HL-60 (cell line): Measurements from ENCODE around the gene SUN2.

ENCODE experiments used
- CTCF ChIP-seq: IDR thresholded peaks from one replicate; pipeline ENCODE4 v1.5.1; 2011; ENCODE audit warnings: low read length, control low read depth, inconsistent platforms; ENCODE audit not compliant: insufficient read depth
- POLR2AphosphoS5 ChIP-seq: IDR thresholded peaks from 2 replicates; pipeline ENCODE4 v1.6.1; 2012; ENCODE audit warnings: low read depth
- SPI1 ChIP-seq: IDR thresholded peaks from 2 replicates; pipeline ENCODE4 v1.6.1; 2012; ENCODE audit warnings: low read depth, mild to moderate bottlenecking, borderline replicate concordance

GRCh38 chr22:38720350-38720749 is 35.4 kb downstream of the SUN2 start:
- no peak for TF ChIP-seq CTCF
- TF ChIP-seq SPI1: no peak
- TF ChIP-seq POLR2AphosphoS5: no peak
